CD14-positive monocyte (primary cell): ENCODE data around the gene ARID3A. TPM values are rescaled to one million over a fixed set of nuclear protein-coding genes. Genes with fewer than 3 reads are reported as not detected.
A peak's percentile ranks its signal among the peaks of the same experiment; 100 is the strongest.

Source experiments
- DNase-seq, 3 donors: peaks; one replicate each; pipeline ENCODE4 v3.0.0-alpha.2; 2011 to 2022
- H2AFZ ChIP-seq: 2 replicates; pipeline ENCODE4 v1.6.0; 2012; ENCODE audit warnings: mild to moderate bottlenecking, low read depth, low read length, inconsistent platforms; ENCODE audit not compliant: insufficient read depth, poor library complexity, severe bottlenecking
- H3K27ac ChIP-seq, 2 donors: 1 replicate in 1 of 2; 2 replicates in 1 of 2; pipeline ENCODE4 v1.5.1; 2012 to 2013; ENCODE audit warnings: low read length in 2 of 2, control low read depth in 1 of 2, inconsistent platforms in 1 of 2, low read depth in 1 of 2, mild to moderate bottlenecking in 1 of 2
- H3K27me3 ChIP-seq, 2 donors: one replicate each; pipeline versions ENCODE4 v1.6.0 to v1.6.1; 2011 to 2013; ENCODE audit warnings: low read length in 2 of 2; ENCODE audit not compliant: control insufficient read depth in 2 of 2, insufficient read depth in 2 of 2
- H3K36me3 ChIP-seq, 2 donors: replicated peaks in 1 of 2; 1 replicate in 1 of 2; 2 replicates in 1 of 2; pipeline versions ENCODE4 v1.5.1 to v1.6.1; 2012 to 2013; ENCODE audit warnings: low read length in 2 of 2, control low read depth in 1 of 2, inconsistent platforms in 1 of 2, mild to moderate bottlenecking in 1 of 2; ENCODE audit not compliant: insufficient read depth in 2 of 2, control insufficient read depth in 1 of 2
- H3K4me1 ChIP-seq, 2 donors: 1 replicate in 1 of 2; 2 replicates in 1 of 2; pipeline versions ENCODE4 v1.5.1 to v1.6.1; 2012 to 2013; ENCODE audit warnings: low read length in 2 of 2, control low read depth in 1 of 2, inconsistent platforms in 1 of 2, mild to moderate bottlenecking in 1 of 2, moderate library complexity in 1 of 2; ENCODE audit not compliant: insufficient read depth in 2 of 2, control insufficient read depth in 1 of 2
- H3K4me2 ChIP-seq: replicated peaks from 2 replicates; pipeline ENCODE3; 2012; ENCODE audit warnings: low read length, moderate library complexity, mild to moderate bottlenecking; ENCODE audit not compliant: poor library complexity, severe bottlenecking; ENCODE audit errors: extremely low read depth
- H3K4me3 ChIP-seq, 3 experiments: fragments of 200-600 bp in 1 of 3; sonication (generic) in 1 of 3; replicated peaks in 1 of 3; 1 replicate in 2 of 3; 2 replicates in 1 of 3; pipeline ENCODE4 v1.5.1; 2011 to 2013; ENCODE audit warnings: low read length in 3 of 3, mild to moderate bottlenecking in 3 of 3, control low read depth in 2 of 3, low read depth in 2 of 3, inconsistent platforms in 1 of 3, moderate library complexity in 1 of 3
- H3K79me2 ChIP-seq: 2 replicates; pipeline ENCODE4 v1.6.0; 2012; ENCODE audit warnings: mild to moderate bottlenecking, control low read depth, inconsistent platforms, low read length, moderate library complexity; ENCODE audit not compliant: insufficient read depth
- H3K9ac ChIP-seq: 2 replicates; pipeline ENCODE4 v1.6.0; 2017; ENCODE audit warnings: low read length, mild to moderate bottlenecking; ENCODE audit not compliant: insufficient read depth, poor library complexity, severe bottlenecking
- H3K9me3 ChIP-seq, 2 donors: replicated peaks in 1 of 2; 1 replicate in 1 of 2; 2 replicates in 1 of 2; pipeline versions ENCODE4 v1.5.1 to v1.6.1; 2012 to 2013; ENCODE audit warnings: low read length in 2 of 2, control low read depth in 1 of 2; ENCODE audit not compliant: control insufficient read depth in 1 of 2, insufficient read depth in 1 of 2
- H4K20me1 ChIP-seq: 2 replicates; pipeline ENCODE4 v1.6.0; 2012; ENCODE audit warnings: mild to moderate bottlenecking, low read length, control low read depth, moderate library complexity; ENCODE audit not compliant: insufficient read depth
- H3K27ac Mint-ChIP-seq, 7 donors: one replicate each; pipeline ENCODE4 v1.8.0; 2020; ENCODE audit warnings: mild to moderate bottlenecking in 7 of 7, mixed read lengths in 7 of 7, moderate library complexity in 6 of 7, inconsistent platforms in 2 of 7
- H3K27me3 Mint-ChIP-seq, 3 donors: one replicate each; pipeline ENCODE4 v1.8.0; 2021 to 2022; ENCODE audit warnings: low read depth in 3 of 3, mild to moderate bottlenecking in 3 of 3, mixed read lengths in 3 of 3, moderate library complexity in 3 of 3, inconsistent platforms in 1 of 3
- H3K36me3 Mint-ChIP-seq, 2 donors: one replicate each; pipeline ENCODE4 v1.8.0; 2020; ENCODE audit warnings: mixed read lengths in 2 of 2, inconsistent platforms in 1 of 2, mild to moderate bottlenecking in 1 of 2
- H3K4me1 Mint-ChIP-seq: one replicate; pipeline ENCODE4 v1.8.0; 2020; ENCODE audit warnings: mild to moderate bottlenecking, mixed read lengths
- H3K4me3 Mint-ChIP-seq, 2 donors: one replicate each; pipeline ENCODE4 v1.8.0; 2020; ENCODE audit warnings: mild to moderate bottlenecking in 2 of 2, mixed read lengths in 2 of 2, moderate library complexity in 1 of 2
- H3K9me3 Mint-ChIP-seq, 7 donors: one replicate each; pipeline ENCODE4 v1.8.0; 2020 to 2022; ENCODE audit warnings: mixed read lengths in 7 of 7, mild to moderate bottlenecking in 6 of 7, moderate library complexity in 6 of 7, inconsistent platforms in 2 of 7
- WGBS: methylation state at CpG from one replicate; pipeline ENCODE4 v1.1.5; 2013; ENCODE audit warnings: missing lambda C conversion rate; ENCODE audit not compliant: insufficient coverage; 5-methylcytosine and 5-hydroxymethylcytosine counted together
- intact Hi-C, 2 donors: fragments of 100-400 bp; cut with micrococcal nuclease; formaldehyde crosslinking; loops; one replicate each; pipeline versions ENCODE4 v1.15.0 to v1.15.1; 2023
- polyA plus RNA-seq, 3 donors: library from polyadenylated mRNA; depleted of rRNA in 1 of 3; unstranded in 2 of 3; stranded (reverse) in 1 of 3; fragments of 300-500 nt in 2 of 3; fragments of >200 nt in 1 of 3; fragmentation: Illumina TruSeq in 2 of 3; gene quantifications; 1 replicate in 2 of 3; 2 replicates in 1 of 3; pipeline ENCODE4 v1.2.3, GENCODE V29; 2012 to 2021
- TF ChIP-seq, protein P1 (sequence below): fragments of 200-600 bp; IDR thresholded peaks from one replicate; pipeline ENCODE4 v1.8.0; 2022; ENCODE audit warnings: antibody characterized with exemption, mild to moderate bottlenecking

Gene ARID3A
- polyA plus RNA-seq, 3 donors: 2.1 to 41.6 (median 3.2) TPM

DNA sequence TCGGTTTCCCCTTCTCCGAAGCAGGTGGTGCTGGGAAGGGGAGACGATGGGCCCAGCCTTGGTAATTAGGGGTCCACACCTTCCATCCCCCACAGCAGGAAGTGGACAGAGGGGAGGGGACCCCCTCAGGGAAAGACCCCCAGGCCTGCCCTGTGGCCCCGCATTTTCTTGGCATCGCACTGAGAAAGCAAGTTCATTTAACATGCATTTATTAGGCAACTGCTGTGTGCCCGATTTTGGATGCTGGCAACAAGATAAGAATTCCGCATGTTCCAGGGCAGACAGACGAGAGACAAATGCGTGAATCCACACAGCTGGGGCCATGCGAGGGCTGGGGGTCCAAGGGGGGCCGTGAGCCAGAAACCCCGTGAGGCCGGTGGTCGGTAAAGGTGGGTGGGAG is 28.4 kb downstream of the ARID3A start:
- intact Hi-C loops: no loop called here
- Histone ChIP-seq H3K36me3 (peaks cover under 1 to 12% of the 10 kb centered on the region in 2 donors), H3K79me2 (peaks cover 95% of the 10 kb centered on the region), H3K27ac (no peak overlapping the region), H3K4me2 (no peak overlapping the region), H3K4me1 (peaks cover 22 to 26% of the 10 kb centered on the region in 2 donors), H3K9ac (no peak overlapping the region), H3K4me3 (no peak overlapping the region), H3K27me3 (no peaks in the 10 kb centered on the region), H2AFZ (no peak overlapping the region), H4K20me1 (peaks cover 99% of the 10 kb centered on the region), H3K9me3 (no peaks in the 10 kb centered on the region)
- WGBS: 95% methylated on average over 11 of the region's 14 CpGs
- TF ChIP-seq, protein P1, sequence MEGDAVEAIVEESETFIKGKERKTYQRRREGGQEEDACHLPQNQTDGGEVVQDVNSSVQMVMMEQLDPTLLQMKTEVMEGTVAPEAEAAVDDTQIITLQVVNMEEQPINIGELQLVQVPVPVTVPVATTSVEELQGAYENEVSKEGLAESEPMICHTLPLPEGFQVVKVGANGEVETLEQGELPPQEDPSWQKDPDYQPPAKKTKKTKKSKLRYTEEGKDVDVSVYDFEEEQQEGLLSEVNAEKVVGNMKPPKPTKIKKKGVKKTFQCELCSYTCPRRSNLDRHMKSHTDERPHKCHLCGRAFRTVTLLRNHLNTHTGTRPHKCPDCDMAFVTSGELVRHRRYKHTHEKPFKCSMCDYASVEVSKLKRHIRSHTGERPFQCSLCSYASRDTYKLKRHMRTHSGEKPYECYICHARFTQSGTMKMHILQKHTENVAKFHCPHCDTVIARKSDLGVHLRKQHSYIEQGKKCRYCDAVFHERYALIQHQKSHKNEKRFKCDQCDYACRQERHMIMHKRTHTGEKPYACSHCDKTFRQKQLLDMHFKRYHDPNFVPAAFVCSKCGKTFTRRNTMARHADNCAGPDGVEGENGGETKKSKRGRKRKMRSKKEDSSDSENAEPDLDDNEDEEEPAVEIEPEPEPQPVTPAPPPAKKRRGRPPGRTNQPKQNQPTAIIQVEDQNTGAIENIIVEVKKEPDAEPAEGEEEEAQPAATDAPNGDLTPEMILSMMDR: no peak
- no peak overlapping the region for H3K4me3 Mint-ChIP-seq
- peaks cover 28% of the 10 kb centered on the region for H3K4me1 Mint-ChIP-seq
- H3K36me3 Mint-ChIP-seq: peaks cover 8 to 32% of the 10 kb centered on the region in 2 donors
- H3K9me3 Mint-ChIP-seq: no peaks in the 10 kb centered on the region
- peak overlapping the region in 1 of 7 donors; percentile 65 for H3K27ac Mint-ChIP-seq
- H3K27me3 Mint-ChIP-seq: no peaks in the 10 kb centered on the region
- DNase-seq: no peak

- Mint-ChIP-seq H3K36me3 (peaks cover 13 to 33% of the 10 kb centered on the region in 2 donors), H3K9me3 (no peaks in the 10 kb centered on the region), H3K27me3 (no peaks in the 10 kb centered on the region), H3K4me3 (no peak overlapping the region), H3K4me1 (peaks cover 29% of the 10 kb centered on the region), H3K27ac (peak overlapping the region in 1 of 7 donors; percentile 65)
- no peak overlapping the region for H2AFZ ChIP-seq
- WGBS: 95% methylated on average over 34 of the region's 43 CpGs
- intact Hi-C loops: no loop called here
- peaks cover 22 to 26% of the 10 kb centered on the region in 2 donors for H3K4me1 ChIP-seq
- peaks cover 6 to 18% of the 10 kb centered on the region in 2 donors for H3K36me3 ChIP-seq
- H3K4me2 ChIP-seq: no peak overlapping the region
- peaks cover 95% of the 10 kb centered on the region for H3K79me2 ChIP-seq
- no peaks in the 10 kb centered on the region for H3K27me3 ChIP-seq
- H3K27ac ChIP-seq: no peak overlapping the region
- H3K9me3 ChIP-seq: no peaks in the 10 kb centered on the region
- no peak overlapping the region for H3K9ac ChIP-seq
- peaks cover 99% of the 10 kb centered on the region for H4K20me1 ChIP-seq
- TF ChIP-seq, protein P1: no peak
- no peak overlapping the region for H3K4me3 ChIP-seq
- DNase-seq: no peak
These were observed 29.0 kb downstream of the ARID3A start for GRCh38 chr19:954672-955494.
